IPS-NIHi7 (cell line): Measurements from ENCODE around the gene FIS1.

Experiments used
- DNase-seq: peaks from one replicate; pipeline ENCODE4 v3.0.0; 2012; ENCODE audit warnings: mixed read lengths; ENCODE audit errors: extremely low spot score

FIS1 gene

GRCh38 chr7:101234636-101235035, 10.2 kb downstream of the FIS1 start:
- DNase-seq, result no peak

- no peak for DNase-seq
Observed at GRCh38 chr7:101233907-101234547, 10.9 kb downstream of the FIS1 start.

GRCh38 chr7:101232141-101232850, 12.6 kb downstream of the FIS1 start:
- DNase-seq, result peak; percentile 81

GRCh38 chr7:101231644-101232043, 13.2 kb downstream of the FIS1 start:
- DNase-seq, result no peak

- no peak for DNase-seq
Observed at GRCh38 chr7:101226721-101227120, 18.2 kb downstream of the FIS1 start.

GRCh38 chr7:101225650-101226049, 19.2 kb downstream of the FIS1 start:
- DNase-seq, result no peak

GRCh38 chr7:101223528-101223927, 21.4 kb downstream of the FIS1 start:
- no peak for DNase-seq

- no peak for DNase-seq
Observed at GRCh38 chr7:101222275-101222830, 22.5 kb downstream of the FIS1 start.

GRCh38 chr7:101220295-101220694, 24.6 kb downstream of the FIS1 start:
- no peak for DNase-seq

- DNase-seq, result no peak
Observed at GRCh38 chr7:101218236-101219125, 26.4 kb downstream of the FIS1 start.

GRCh38 chr7:101217388-101218235, 27.3 kb downstream of the FIS1 start, which contains the start of the genes PLOD3 and ZNHIT1:
PLOD3 (minus strand) TSS chr7:101217581; CDS start chr7:101217274, 307 bp downstream.
ZNHIT1 (plus strand) TSS chr7:101218165; CDS start chr7:101218196, 31 bp downstream.
- peak; percentile 99 for DNase-seq

- DNase-seq, result no peak
Observed at GRCh38 chr7:101216860-101217387, 28.0 kb downstream of the FIS1 start.

GRCh38 chr7:101216001-101216859, 28.7 kb downstream of the FIS1 start:
- DNase-seq, result no peak

GRCh38 chr7:101212014-101212413, 32.9 kb downstream of the FIS1 start:
- DNase-seq, result no peak

GRCh38 chr7:101211501-101211900, 33.4 kb downstream of the FIS1 start:
- no peak for DNase-seq

GRCh38 chr7:101210143-101210542, 34.7 kb downstream of the FIS1 start:
- DNase-seq, result no peak

GRCh38 chr7:101208794-101209193, 36.1 kb downstream of the FIS1 start:
- DNase-seq, result no peak

GRCh38 chr7:101207459-101207858, 37.4 kb downstream of the FIS1 start:
- DNase-seq, result no peak

- DNase-seq, result no peak
Observed at GRCh38 chr7:101206665-101207042, 38.2 kb downstream of the FIS1 start.
